HUDEP-2 (cell line): Measurements from ENCODE around the gene SLC6A8.
A peak's percentile ranks its signal among the peaks of the same experiment; 100 is the strongest.

Experiments
- DNase-seq, 76 experiments: peaks; one replicate each; lab custom pipeline; 2025; ENCODE audit not compliant: unreplicated experiment in 76 of 76; lab: John Stamatoyannopoulos, UW

SLC6A8 gene

GRCh38 chrX:153687121-153688039 is at the start of gene SLC6A8:
SLC6A8 (plus strand) TSS chrX:153687926; CDS start chrX:153688575, 649 bp downstream.
- peak in 67 of 76 experiments; percentile 1 to 75 (median 53) for DNase-seq

- no peak for DNase-seq
These were observed 49.7 kb upstream of the SLC6A8 start for GRCh38 chrX:153638041-153638371.

GRCh38 chrX:153638436-153639176 is 49.1 kb upstream of the SLC6A8 start:
- no peak for DNase-seq

GRCh38 chrX:153639177-153640044 is 48.3 kb upstream of the SLC6A8 start:
- DNase-seq = no peak

GRCh38 chrX:153640045-153640686 is 47.6 kb upstream of the SLC6A8 start:
- DNase-seq = no peak

- no peak for DNase-seq
These were observed 46.8 kb upstream of the SLC6A8 start for GRCh38 chrX:153640736-153641575.

- DNase-seq = no peak
These were observed 46.1 kb upstream of the SLC6A8 start for GRCh38 chrX:153641627-153642026.

GRCh38 chrX:153642051-153642654 is 45.6 kb upstream of the SLC6A8 start:
- no peak for DNase-seq

GRCh38 chrX:153642655-153643430 is 44.9 kb upstream of the SLC6A8 start:
- no peak for DNase-seq

- no peak for DNase-seq
These were observed 44.0 kb upstream of the SLC6A8 start for GRCh38 chrX:153643431-153644351.

- DNase-seq = no peak
These were observed 43.2 kb upstream of the SLC6A8 start for GRCh38 chrX:153644356-153645125.

GRCh38 chrX:153645151-153645550 is 42.6 kb upstream of the SLC6A8 start:
- DNase-seq = no peak

- no peak for DNase-seq
These were observed 41.7 kb upstream of the SLC6A8 start for GRCh38 chrX:153645921-153646488.

GRCh38 chrX:153646620-153647373 is 40.9 kb upstream of the SLC6A8 start, which contains the start of gene DUSP9:
DUSP9 (plus strand) TSS chrX:153647203; CDS start chrX:153647954, 751 bp downstream.
- peak in 1 of 76 experiments; percentile 11 for DNase-seq
